Fibroblast of lung (primary cell): ENCODE data around the gene GAB2.

Source experiments
- EZH2 ChIP-seq: IDR thresholded peaks from 2 replicates; pipeline ENCODE4 v1.5.1; 2012; ENCODE audit warnings: low read length, control low read depth, mild to moderate bottlenecking; ENCODE audit errors: missing control alignments
- TF ChIP-seq, protein P1 (sequence below), 2 donors: IDR thresholded peaks in 1 of 2; conservative IDR thresholded peaks in 1 of 2; 1 replicate in 1 of 2; 2 replicates in 1 of 2; pipeline ENCODE4 v1.5.1; 2011 to 2012; ENCODE audit warnings: low read length in 2 of 2, control low read depth in 1 of 2, inconsistent platforms in 1 of 2, low read depth in 1 of 2, mild to moderate bottlenecking in 1 of 2

DNA sequence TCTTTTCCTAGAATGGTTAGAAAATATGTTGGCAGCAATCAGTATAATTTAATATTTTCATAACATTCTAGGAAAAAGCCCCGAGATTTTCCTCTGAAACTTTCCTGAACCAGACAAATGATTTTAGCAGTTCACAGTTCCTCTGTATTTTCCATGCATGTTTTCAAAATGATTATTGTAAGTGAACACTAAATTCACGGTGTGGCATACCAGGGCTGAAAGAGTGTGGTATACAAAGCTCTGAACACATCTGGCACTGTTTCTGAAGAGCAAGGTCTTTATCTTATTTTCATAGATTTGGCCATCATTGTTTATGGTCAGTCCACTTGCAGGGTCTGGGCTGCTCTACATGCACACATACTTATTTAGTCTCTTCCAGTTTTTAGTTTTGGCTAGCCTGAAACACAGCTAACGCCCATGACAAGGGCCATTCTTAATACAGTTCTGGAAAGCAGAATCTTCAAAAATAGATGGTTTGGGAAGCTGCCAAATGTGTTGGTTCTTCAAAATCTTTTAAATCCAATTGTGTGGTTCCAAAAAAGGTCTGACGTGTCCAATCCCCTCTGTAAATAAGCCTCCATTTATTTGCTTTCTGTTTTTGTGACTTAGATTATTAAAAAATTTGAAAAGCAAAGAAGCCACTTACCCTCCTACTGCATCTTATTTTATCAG, 7.9 kb upstream of the GAB2 start:
- no peak for TF ChIP-seq EZH2
- TF ChIP-seq, protein P1, sequence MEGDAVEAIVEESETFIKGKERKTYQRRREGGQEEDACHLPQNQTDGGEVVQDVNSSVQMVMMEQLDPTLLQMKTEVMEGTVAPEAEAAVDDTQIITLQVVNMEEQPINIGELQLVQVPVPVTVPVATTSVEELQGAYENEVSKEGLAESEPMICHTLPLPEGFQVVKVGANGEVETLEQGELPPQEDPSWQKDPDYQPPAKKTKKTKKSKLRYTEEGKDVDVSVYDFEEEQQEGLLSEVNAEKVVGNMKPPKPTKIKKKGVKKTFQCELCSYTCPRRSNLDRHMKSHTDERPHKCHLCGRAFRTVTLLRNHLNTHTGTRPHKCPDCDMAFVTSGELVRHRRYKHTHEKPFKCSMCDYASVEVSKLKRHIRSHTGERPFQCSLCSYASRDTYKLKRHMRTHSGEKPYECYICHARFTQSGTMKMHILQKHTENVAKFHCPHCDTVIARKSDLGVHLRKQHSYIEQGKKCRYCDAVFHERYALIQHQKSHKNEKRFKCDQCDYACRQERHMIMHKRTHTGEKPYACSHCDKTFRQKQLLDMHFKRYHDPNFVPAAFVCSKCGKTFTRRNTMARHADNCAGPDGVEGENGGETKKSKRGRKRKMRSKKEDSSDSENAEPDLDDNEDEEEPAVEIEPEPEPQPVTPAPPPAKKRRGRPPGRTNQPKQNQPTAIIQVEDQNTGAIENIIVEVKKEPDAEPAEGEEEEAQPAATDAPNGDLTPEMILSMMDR (conservative IDR thresholded peaks at IDR 0.05 in 1 of 2, IDR thresholded peaks at IDR 0.05 in 1 of 2; ENCODE audit: low read depth in 1 of 2, low read length in 2 of 2), result no peak
